Ovary (tissue), 1 donor: Measurements from ENCODE around the gene TSPEAR.

Source experiments
- EP300 ChIP-seq: sonication (generic); formaldehyde crosslinking; IDR thresholded peaks from one replicate; pipeline ENCODE4 v1.6.1; 2017; ENCODE audit warnings: antibody characterized with exemption
- POLR2A ChIP-seq: fragments of 450-650 bp; IDR thresholded peaks from one replicate; pipeline ENCODE4 v1.6.1; 2017; ENCODE audit warnings: antibody characterized with exemption, mild to moderate bottlenecking, moderate library complexity

DNA sequence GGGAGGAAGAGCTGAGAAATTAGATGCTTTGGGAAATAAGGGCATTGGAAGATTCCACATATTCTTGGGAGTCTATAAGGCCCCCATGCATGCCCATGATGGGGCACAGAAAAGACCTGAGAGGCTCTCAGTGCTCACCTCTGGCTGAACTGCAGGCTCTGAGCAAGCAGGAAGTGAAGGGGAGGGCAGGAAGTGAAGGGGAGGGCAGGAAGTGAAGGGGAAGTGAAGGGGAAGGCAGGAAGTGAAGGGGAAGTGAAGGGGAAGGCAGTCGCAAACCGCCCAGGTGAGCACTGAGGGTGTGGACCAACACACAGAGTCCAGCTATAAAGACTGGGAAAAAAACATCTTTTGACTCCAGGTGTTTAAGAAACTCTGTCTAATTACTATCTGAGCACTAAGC is 80.9 kb downstream of the TSPEAR start:
- no peak for TF ChIP-seq EP300
- no peak for TF ChIP-seq POLR2A
